HG03460 (cell line): Measurements from ENCODE around the gene CCND1.

ENCODE experiments used
- ATAC-seq: cut with Tn5 transposase; IDR thresholded peaks from one replicate; pipeline ENCODE4 v1.9.1; 2021; ENCODE audit not compliant: unreplicated experiment

Gene CCND1

GRCh38 chr11:69640260-69640994 lies 529 bp upstream of the CCND1 start:
- ATAC-seq: no peak

GRCh38 chr11:69641681-69642548 lies 959 bp downstream of the CCND1 start:
- no peak for ATAC-seq

- ATAC-seq: no peak
Observed at GRCh38 chr11:69642549-69642912, 1.6 kb downstream of the CCND1 start.

GRCh38 chr11:69642913-69643632 lies 2.1 kb downstream of the CCND1 start:
- ATAC-seq: peak; percentile 48

GRCh38 chr11:69643646-69644045 lies 2.7 kb downstream of the CCND1 start:
- ATAC-seq: no peak

- ATAC-seq: no peak
Observed at GRCh38 chr11:69644071-69644961, 3.4 kb downstream of the CCND1 start.

DNA sequence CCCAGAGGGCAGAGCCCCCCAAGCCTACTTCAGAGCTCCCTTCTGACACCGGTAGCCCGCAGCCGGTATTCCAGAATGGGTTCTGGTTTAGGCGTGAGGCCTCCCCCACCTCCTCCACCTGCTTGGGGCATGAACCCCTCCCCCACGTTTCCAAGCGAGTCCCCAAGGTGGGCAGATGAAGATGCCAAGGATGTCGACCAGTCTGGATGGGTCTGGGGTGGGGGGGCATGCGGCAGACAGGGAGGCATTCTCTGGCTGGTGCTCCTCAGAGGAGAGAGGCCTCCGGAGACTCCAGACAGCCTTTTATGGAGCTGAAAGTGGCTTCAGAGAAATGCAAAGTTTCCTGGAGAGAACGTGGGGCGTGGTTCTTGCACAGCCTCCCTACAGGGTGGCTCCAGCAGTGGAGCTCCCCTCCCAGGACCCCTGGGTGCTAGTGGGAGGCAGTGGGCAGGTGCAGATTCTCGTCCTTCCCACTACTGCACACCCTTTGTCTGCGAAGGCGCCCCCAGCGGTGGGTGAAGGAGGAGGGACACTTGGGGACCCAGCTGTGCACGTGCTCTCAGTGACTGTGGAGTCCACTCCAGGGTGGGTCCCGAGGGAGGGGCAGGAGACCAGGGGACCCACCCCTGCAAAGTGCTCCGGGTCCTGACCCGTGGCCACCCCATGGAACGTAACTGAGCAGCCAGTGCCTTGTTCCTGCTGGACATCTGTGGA lies 4.2 kb downstream of the CCND1 start:
- no peak for ATAC-seq

- no peak for ATAC-seq
Observed at GRCh38 chr11:69645801-69646492, 5.0 kb downstream of the CCND1 start.

DNA sequence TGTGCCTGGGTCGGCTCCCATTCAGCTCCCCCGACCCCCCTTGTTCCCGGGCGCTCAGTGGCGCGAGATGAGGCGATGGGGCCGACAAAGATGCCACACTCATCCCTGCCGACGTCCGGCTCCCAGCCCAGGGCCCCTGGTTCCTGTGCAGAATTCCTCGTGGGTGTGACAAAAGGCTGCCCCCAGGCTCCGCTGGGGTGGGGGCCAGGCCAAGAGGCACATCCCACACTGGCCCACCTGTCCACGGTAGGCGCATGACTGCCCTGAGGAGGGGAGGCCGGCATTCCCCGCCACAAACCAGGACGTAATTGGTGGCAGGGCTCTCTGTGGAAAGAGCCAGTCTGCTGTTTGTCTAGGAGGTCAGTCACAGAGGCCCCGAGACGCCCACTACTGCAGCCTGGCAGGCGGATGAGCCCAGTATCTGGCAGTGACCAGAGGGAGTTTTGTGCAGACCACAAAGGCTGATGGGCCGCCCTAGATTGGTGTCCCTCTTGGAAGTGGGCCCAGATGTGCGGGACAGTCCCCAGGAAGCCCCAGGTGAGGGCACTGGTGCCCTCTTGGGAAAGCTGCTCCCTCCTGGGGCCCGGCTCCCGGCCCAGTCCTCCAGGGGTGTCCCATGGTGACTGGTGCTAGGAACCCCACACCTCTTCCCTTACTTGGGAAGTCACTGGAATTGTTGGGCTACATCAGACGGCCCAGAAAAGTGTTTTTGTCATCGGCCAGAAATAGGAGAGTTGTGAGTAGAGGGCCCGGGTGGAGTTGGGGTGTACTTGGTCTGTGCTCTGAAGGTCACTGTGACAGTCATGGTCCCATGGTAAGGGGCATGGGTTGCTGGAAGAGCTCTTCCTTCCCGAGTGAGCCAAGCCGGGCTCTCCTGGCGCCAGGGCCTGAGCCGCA lies 5.8 kb downstream of the CCND1 start:
- no peak for ATAC-seq

DNA sequence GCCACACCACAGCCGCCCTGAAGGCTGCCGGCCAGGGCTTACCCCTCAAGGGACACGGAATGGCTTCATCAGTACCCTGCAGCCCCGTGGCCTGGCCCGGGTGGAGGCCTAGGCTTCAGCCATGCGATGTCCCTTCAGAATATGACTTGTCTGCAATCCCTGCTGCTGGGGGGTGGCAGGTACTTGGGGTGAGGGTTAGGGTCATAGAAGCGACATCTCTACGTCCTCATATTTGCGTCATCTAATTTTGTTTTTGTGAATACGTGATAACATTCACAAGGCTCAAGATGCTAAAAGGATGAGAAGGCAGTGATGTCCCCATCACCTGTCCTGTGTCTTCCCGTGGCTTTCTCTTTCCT lies 6.4 kb downstream of the CCND1 start:
- no peak for ATAC-seq

- no peak for ATAC-seq
Observed at GRCh38 chr11:69647761-69648497, 7.0 kb downstream of the CCND1 start.

GRCh38 chr11:69648679-69649575 lies 8.0 kb downstream of the CCND1 start:
- ATAC-seq: no peak

GRCh38 chr11:69649576-69649900 lies 8.6 kb downstream of the CCND1 start:
- no peak for ATAC-seq

- no peak for ATAC-seq
Observed at GRCh38 chr11:69650081-69650831, 9.3 kb downstream of the CCND1 start.

DNA sequence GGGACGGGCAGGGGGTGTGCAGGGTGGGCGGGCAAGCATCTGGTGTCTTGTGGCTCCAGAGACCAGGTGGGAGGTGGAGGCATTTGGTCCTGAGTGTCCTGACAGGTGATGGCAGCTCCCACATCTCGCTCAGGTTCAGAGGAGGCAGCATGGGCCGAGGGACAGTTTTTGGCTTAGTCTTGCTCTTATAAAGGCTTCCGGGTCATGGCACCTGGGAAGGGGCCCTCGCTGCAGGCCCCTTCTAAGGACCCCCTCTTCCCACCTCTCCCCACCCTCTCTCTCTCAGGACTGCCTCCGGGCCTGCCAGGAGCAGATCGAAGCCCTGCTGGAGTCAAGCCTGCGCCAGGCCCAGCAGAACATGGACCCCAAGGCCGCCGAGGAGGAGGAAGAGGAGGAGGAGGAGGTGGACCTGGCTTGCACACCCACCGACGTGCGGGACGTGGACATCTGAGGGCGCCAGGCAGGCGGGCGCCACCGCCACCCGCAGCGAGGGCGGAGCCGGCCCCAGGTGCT lies 9.9 kb downstream of the CCND1 start:
- ATAC-seq: no peak
